Ectodermal cell (in vitro differentiated cells): ENCODE results near the gene HAS3.
"Not testable (repeated sequence)": the region's sequence is repeated elsewhere in the genome, so short reads cannot be mapped to it uniquely, and the experiment has no call there.

Experiments
- H3K27ac ChIP-seq: 2 replicates; pipeline ENCODE4 v1.7.0; 2013; ENCODE audit warnings: mild to moderate bottlenecking, low read depth, low read length; ENCODE audit not compliant: insufficient read depth, poor library complexity, severe bottlenecking
- H3K27me3 ChIP-seq: 2 replicates; pipeline ENCODE4 v1.7.0; 2013; ENCODE audit warnings: mild to moderate bottlenecking, low read length; ENCODE audit not compliant: insufficient read depth, control insufficient read depth, poor library complexity, severe bottlenecking
- H3K36me3 ChIP-seq: one replicate; pipeline ENCODE4 v1.7.0; 2013; ENCODE audit warnings: low read length; ENCODE audit not compliant: control insufficient read depth, insufficient read depth
- H3K4me1 ChIP-seq: one replicate; pipeline ENCODE4 v1.7.0; 2013; ENCODE audit warnings: low read length; ENCODE audit not compliant: control insufficient read depth, insufficient read depth
- H3K4me3 ChIP-seq: 2 replicates; pipeline ENCODE4 v1.7.0; 2013; ENCODE audit warnings: low read depth, low read length, control low read depth; ENCODE audit not compliant: insufficient read depth
- H3K9me3 ChIP-seq: 2 replicates; pipeline ENCODE4 v1.7.0; 2013; ENCODE audit warnings: mild to moderate bottlenecking, low read length, moderate library complexity; ENCODE audit not compliant: control insufficient read depth
- WGBS, 2 experiments: methylation state at CpG; one replicate each; pipeline ENCODE4 v1.1.7; 2013; ENCODE audit warnings: missing lambda C conversion rate in 2 of 2; 5-methylcytosine and 5-hydroxymethylcytosine counted together

The HAS3 gene

GRCh38 chr16:69141936-69142335, 36.5 kb downstream of the HAS3 start:
- H3K36me3 ChIP-seq: peaks cover 58% of the 10 kb centered on the region

GRCh38 chr16:69143116-69143515, 37.7 kb downstream of the HAS3 start:
- Histone ChIP-seq H3K27me3 (no peaks in the 10 kb centered on the region), H3K27ac (no peak overlapping the region), H3K4me3 (no peak overlapping the region), H3K36me3 (peaks cover 52% of the 10 kb centered on the region), H3K4me1 (no peaks in the 10 kb centered on the region), H3K9me3 (no peaks in the 10 kb centered on the region)
- 96 to 97% methylated on average over 11 of the region's 11 CpGs for WGBS, 2 experiments

More at GRCh38 chr16:69141936-69142335, 36.5 kb downstream of the HAS3 start:
- Histone ChIP-seq H3K27me3 (no peaks in the 10 kb centered on the region), H3K9me3 (no peaks in the 10 kb centered on the region), H3K4me1 (no peaks in the 10 kb centered on the region), H3K4me3 (no peak overlapping the region), H3K27ac (no peak overlapping the region)
- WGBS, 2 experiments: 92 to 99% methylated on average over 4 of the region's 4 CpGs

GRCh38 chr16:69145658-69146057, 40.2 kb downstream of the HAS3 start:
- H3K4me3 ChIP-seq: no peak overlapping the region
- H3K27ac ChIP-seq: no peak overlapping the region
- peaks cover 42% of the 10 kb centered on the region for H3K36me3 ChIP-seq
- no peaks in the 10 kb centered on the region for H3K4me1 ChIP-seq
- no peaks in the 10 kb centered on the region for H3K27me3 ChIP-seq
- no peaks in the 10 kb centered on the region for H3K9me3 ChIP-seq
- WGBS, 2 experiments: 95 to 96% methylated on average over 4 of the region's 4 CpGs

- H3K4me3 ChIP-seq, H3K27me3 ChIP-seq, H3K27ac ChIP-seq, H3K9me3 ChIP-seq, H3K4me1 ChIP-seq: not testable (repeated sequence)
- H3K36me3 ChIP-seq: peaks cover 33% of the 10 kb centered on the region
- WGBS, 2 experiments: 94 to 96% methylated on average over 9 of the region's 9 CpGs
Observed at GRCh38 chr16:69149621-69150020, 44.2 kb downstream of the HAS3 start.

GRCh38 chr16:69150146-69150865, 44.9 kb downstream of the HAS3 start:
- Histone ChIP-seq H3K4me1 (no peaks in the 10 kb centered on the region), H3K27ac (no peak overlapping the region), H3K27me3 (no peaks in the 10 kb centered on the region), H3K36me3 (peaks cover 35% of the 10 kb centered on the region), H3K9me3 (no peaks in the 10 kb centered on the region), H3K4me3 (no peak overlapping the region)
- WGBS, 2 experiments: 78 to 80% methylated on average over 15 to 16 of the region's 16 CpGs

- WGBS, 2 experiments: 87 to 97% methylated on average over 3 of the region's 3 CpGs
Observed at GRCh38 chr16:69157196-69157595, 51.7 kb downstream of the HAS3 start.

GRCh38 chr16:69160192-69160591, 54.7 kb downstream of the HAS3 start:
- H3K4me1 ChIP-seq: no peaks in the 10 kb centered on the region
- H3K27ac ChIP-seq: no peak overlapping the region
- no peak overlapping the region for H3K4me3 ChIP-seq
- H3K27me3 ChIP-seq: no peaks in the 10 kb centered on the region
- WGBS, 2 experiments: 93 to 94% methylated on average over 1 of the region's 1 CpG
- H3K9me3 ChIP-seq: no peaks in the 10 kb centered on the region
- peaks cover 40% of the 10 kb centered on the region for H3K36me3 ChIP-seq

More at GRCh38 chr16:69157196-69157595, 51.7 kb downstream of the HAS3 start:
- Histone ChIP-seq H3K27me3 (no peaks in the 10 kb centered on the region), H3K9me3 (no peaks in the 10 kb centered on the region), H3K4me1 (no peaks in the 10 kb centered on the region), H3K4me3 (no peak overlapping the region), H3K36me3 (peaks cover 45% of the 10 kb centered on the region), H3K27ac (no peak overlapping the region)

GRCh38 chr16:69165584-69165983, 60.1 kb downstream of the HAS3 start:
- 93 to 97% methylated on average over 6 of the region's 6 CpGs for WGBS, 2 experiments
- no peak overlapping the region for H3K4me3 ChIP-seq
- no peaks in the 10 kb centered on the region for H3K4me1 ChIP-seq
- H3K36me3 ChIP-seq: peaks cover 53% of the 10 kb centered on the region
- no peaks in the 10 kb centered on the region for H3K27me3 ChIP-seq
- H3K27ac ChIP-seq: no peak overlapping the region
- no peaks in the 10 kb centered on the region for H3K9me3 ChIP-seq

- 94% methylated on average over 8 of the region's 8 CpGs for WGBS, 2 experiments
- H3K27ac ChIP-seq: no peak overlapping the region
- H3K4me3 ChIP-seq: no peak overlapping the region
- H3K27me3 ChIP-seq: no peaks in the 10 kb centered on the region
- no peaks in the 10 kb centered on the region for H3K9me3 ChIP-seq
- no peaks in the 10 kb centered on the region for H3K4me1 ChIP-seq
- H3K36me3 ChIP-seq: peaks cover 50% of the 10 kb centered on the region
Observed at GRCh38 chr16:69166221-69166833, 60.9 kb downstream of the HAS3 start.

GRCh38 chr16:69166946-69167930, 61.8 kb downstream of the HAS3 start:
- Histone ChIP-seq H3K36me3 (peaks cover 44% of the 10 kb centered on the region), H3K4me1 (no peaks in the 10 kb centered on the region), H3K27me3 (no peaks in the 10 kb centered on the region), H3K27ac (no peak overlapping the region), H3K4me3 (no peak overlapping the region), H3K9me3 (no peaks in the 10 kb centered on the region)
- WGBS, 2 experiments: 96 to 100% methylated on average over 4 to 7 of the region's 7 CpGs
